IMR-90 (cell line): Measurements from ENCODE around the gene KCNIP1. TPM values are rescaled to one million over a fixed set of nuclear protein-coding genes. Genes with fewer than 3 reads are reported as not detected.

Experiments used
- ATAC-seq: fragments of 200-7000 bp; cut with Tn5 transposase; 2 replicates; pipeline ENCODE4 v1.9.1; 2020; ENCODE audit warnings: low read depth, mild to moderate bottlenecking, moderate library complexity
- BruUV-seq: library from RNA; stranded (reverse); fragments of 400-500 nt; replicated peaks from 2 replicates; lab custom pipeline; 2021; lab: Mats Ljungman, UMichigan
- CTCF ChIA-PET: fragments of 300-600 bp; formaldehyde crosslinking; extraction: SDS; loops from one replicate; lab custom pipeline; 2021; ENCODE audit warnings: antibody characterized with exemption; lab: Yijun Ruan, JAX
- POLR2A ChIA-PET: fragments of 300-600 bp; sonication (Branson Sonifier 250); formaldehyde crosslinking; loops from one replicate; lab custom pipeline; 2022; ENCODE audit warnings: antibody characterized with exemption; ENCODE audit not compliant: unreplicated experiment; lab: Charles Lee
- DNase-seq: peaks from one replicate; pipeline ENCODE4 v3.0.0; 2013
- H2AFZ ChIP-seq: replicated peaks from 2 replicates; pipeline ENCODE3; 2013; ENCODE audit warnings: low read length, mild to moderate bottlenecking; ENCODE audit not compliant: poor library complexity
- H2AK5ac ChIP-seq: 2 replicates; pipeline ENCODE4 v1.6.1; 2013; ENCODE audit warnings: low read depth, low read length, inconsistent platforms
- H2AK9ac ChIP-seq: replicated peaks from 2 replicates; pipeline ENCODE3; 2013; ENCODE audit warnings: mild to moderate bottlenecking, low read depth, low read length, moderate library complexity; ENCODE audit not compliant: poor library complexity
- H2BK120ac ChIP-seq: 2 replicates; pipeline ENCODE4 v1.6.1; 2013; ENCODE audit warnings: low read depth, low read length, inconsistent platforms
- H2BK15ac ChIP-seq: 3 replicates; pipeline ENCODE4 v1.6.1; 2013; ENCODE audit warnings: low read depth, low read length, inconsistent platforms
- H2BK20ac ChIP-seq: 2 replicates; pipeline ENCODE4 v1.6.1; 2013; ENCODE audit warnings: low read depth, mild to moderate bottlenecking, inconsistent platforms, low read length, moderate library complexity
- H2BK5ac ChIP-seq: 2 replicates; pipeline ENCODE4 v1.6.1; 2013; ENCODE audit warnings: mild to moderate bottlenecking, low read depth, low read length, inconsistent platforms; ENCODE audit not compliant: poor library complexity, severe bottlenecking
- H3K14ac ChIP-seq: replicated peaks from 2 replicates; pipeline ENCODE4 v1.6.1; 2013; ENCODE audit warnings: low read depth, low read length, inconsistent platforms
- H3K18ac ChIP-seq: 2 replicates; pipeline ENCODE4 v1.6.1; 2013; ENCODE audit warnings: low read depth, low read length, control low read depth
- H3K23ac ChIP-seq: 2 replicates; pipeline ENCODE4 v1.6.1; 2013; ENCODE audit warnings: low read depth, low read length, inconsistent platforms
- H3K27ac ChIP-seq: 2 replicates; pipeline ENCODE4 v1.5.1; 2013; ENCODE audit warnings: mild to moderate bottlenecking, control low read depth, low read length; ENCODE audit not compliant: insufficient read depth
- H3K27me3 ChIP-seq: 2 replicates; pipeline ENCODE4 v1.6.1; 2013; ENCODE audit warnings: low read length; ENCODE audit not compliant: control insufficient read depth, insufficient read depth
- H3K36me3 ChIP-seq: 2 replicates; pipeline ENCODE4 v1.6.1; 2013; ENCODE audit warnings: low read length, mixed read lengths; ENCODE audit not compliant: control insufficient read depth, insufficient read depth
- H3K4ac ChIP-seq: 2 replicates; pipeline ENCODE4 v1.6.1; 2013; ENCODE audit warnings: low read depth, low read length, inconsistent platforms
- H3K4me1 ChIP-seq: 2 replicates; pipeline ENCODE4 v1.6.1; 2013; ENCODE audit warnings: low read length, mixed read lengths; ENCODE audit not compliant: control insufficient read depth, insufficient read depth
- H3K4me2 ChIP-seq: 2 replicates; pipeline ENCODE4 v1.6.1; 2013; ENCODE audit warnings: low read depth, mild to moderate bottlenecking, control low read depth, low read length, moderate library complexity
- H3K4me3 ChIP-seq: 2 replicates; pipeline ENCODE4 v1.5.1; 2013; ENCODE audit warnings: low read depth, mild to moderate bottlenecking, control low read depth, low read length, moderate library complexity; ENCODE audit not compliant: insufficient read depth
- H3K56ac ChIP-seq: 2 replicates; pipeline ENCODE4 v1.6.1; 2013; ENCODE audit warnings: low read length, inconsistent platforms; ENCODE audit not compliant: insufficient read depth; ENCODE audit errors: extremely low read depth
- H3K79me1 ChIP-seq, 2 experiments: 2 replicates each; pipeline ENCODE4 v1.6.1; 2013; ENCODE audit warnings: low read length in 2 of 2, inconsistent platforms in 1 of 2, low read depth in 1 of 2
- H3K9ac ChIP-seq: 2 replicates; pipeline ENCODE4 v1.6.1; 2013; ENCODE audit warnings: low read depth, low read length, control low read depth
- H3K9me1 ChIP-seq: 2 replicates; pipeline ENCODE4 v1.6.1; 2013; ENCODE audit warnings: low read length, inconsistent platforms; ENCODE audit not compliant: insufficient read depth
- H3K9me3 ChIP-seq: 2 replicates; pipeline ENCODE4 v1.6.1; 2013; ENCODE audit warnings: low read length; ENCODE audit not compliant: control insufficient read depth, insufficient read depth
- H4K20me1 ChIP-seq: 2 replicates; pipeline ENCODE4 v1.6.1; 2013; ENCODE audit warnings: low read length, inconsistent platforms; ENCODE audit not compliant: insufficient read depth
- H4K5ac ChIP-seq: 2 replicates; pipeline ENCODE4 v1.6.1; 2013; ENCODE audit warnings: mild to moderate bottlenecking, low read depth, low read length, control low read depth
- H4K8ac ChIP-seq, 2 experiments: 2 replicates each; pipeline ENCODE4 v1.6.1; 2013; ENCODE audit warnings: low read depth in 2 of 2, low read length in 2 of 2, control low read depth in 1 of 2, inconsistent platforms in 1 of 2
- H4K91ac ChIP-seq: 2 replicates; pipeline ENCODE4 v1.6.1; 2013; ENCODE audit warnings: low read depth, low read length, inconsistent platforms; ENCODE audit not compliant: insufficient read depth
- CEBPB ChIP-seq: IDR thresholded peaks from 2 replicates; pipeline ENCODE4 v1.6.1; 2012; ENCODE audit warnings: low read depth, low read length, improper control_type of control experiment
- CHD1 ChIP-seq: IDR thresholded peaks from 2 replicates; pipeline ENCODE4 v1.6.1; 2012; ENCODE audit warnings: low read depth, low read length, improper control_type of control experiment
- CTCF ChIP-seq: conservative IDR thresholded peaks from 2 replicates; pipeline ENCODE4 v1.5.1; 2012; ENCODE audit warnings: mild to moderate bottlenecking, low read depth, low read length, improper control_type of control experiment
- ELK1 ChIP-seq: fragments of 150-350 bp; IDR thresholded peaks from 2 replicates; pipeline ENCODE4 v1.6.1; 2016; ENCODE audit warnings: low read depth, mild to moderate bottlenecking, low read length, moderate library complexity, borderline replicate concordance
- FOS ChIP-seq: fragments of 150-350 bp; IDR thresholded peaks from 2 replicates; pipeline ENCODE4 v1.6.1; 2016; ENCODE audit warnings: low read depth, low read length
- MAFK ChIP-seq: IDR thresholded peaks from 2 replicates; pipeline ENCODE4 v1.6.1; 2012; ENCODE audit warnings: low read depth, low read length, improper control_type of control experiment
- MAZ ChIP-seq: IDR thresholded peaks from 2 replicates; pipeline ENCODE4 v1.6.1; 2012; ENCODE audit warnings: low read depth, mild to moderate bottlenecking, low read length, improper control_type of control experiment, moderate library complexity, borderline replicate concordance
- MXI1 ChIP-seq: IDR thresholded peaks from 2 replicates; pipeline ENCODE4 v1.6.1; 2012; ENCODE audit warnings: low read depth, mild to moderate bottlenecking, low read length, moderate library complexity, borderline replicate concordance
- NFE2L2 ChIP-seq: fragments of 150-350 bp; IDR thresholded peaks from 2 replicates; pipeline ENCODE4 v1.6.1; 2016; ENCODE audit warnings: low read depth, mild to moderate bottlenecking, low read length
- POLR2A ChIP-seq: IDR thresholded peaks from 2 replicates; pipeline ENCODE4 v1.6.1; 2012; ENCODE audit warnings: mild to moderate bottlenecking, low read depth, low read length
- RAD21 ChIP-seq: IDR thresholded peaks from 2 replicates; pipeline ENCODE4 v1.6.1; 2012; ENCODE audit warnings: low read length, improper control_type of control experiment
- RCOR1 ChIP-seq: IDR thresholded peaks from 2 replicates; pipeline ENCODE4 v1.6.1; 2012; ENCODE audit warnings: mild to moderate bottlenecking, low read length, improper control_type of control experiment; ENCODE audit not compliant: insufficient replicate concordance
- RFX5 ChIP-seq: IDR thresholded peaks from 2 replicates; pipeline ENCODE4 v1.8.0; 2012; ENCODE audit warnings: low read depth, mild to moderate bottlenecking, low read length, moderate library complexity
- SMC3 ChIP-seq: fragments of 150-350 bp; IDR thresholded peaks from 2 replicates; pipeline ENCODE4 v1.6.1; 2016; ENCODE audit warnings: low read depth, mild to moderate bottlenecking, antibody characterized with exemption, low read length, moderate library complexity
- USF2 ChIP-seq: fragments of 150-350 bp; IDR thresholded peaks from 2 replicates; pipeline ENCODE4 v1.6.1; 2017; ENCODE audit warnings: mild to moderate bottlenecking, antibody characterized with exemption, low read length, low read depth
- WGBS, 2 experiments: methylation state at CpG; one replicate each; pipeline versions ENCODE4 v1.1.5 to v1.1.7; 2013; ENCODE audit warnings: missing lambda C conversion rate in 2 of 2; ENCODE audit not compliant: insufficient read length in 1 of 2; ENCODE audit errors: extremely low coverage in 2 of 2; 5-methylcytosine and 5-hydroxymethylcytosine counted together
- dilution Hi-C: fragments of 300-500 bp; cut with HindIII; formaldehyde crosslinking; loops from one replicate; pipeline ENCODE4 v1.14.3; 2018; ENCODE audit warnings: low sequenced_read_pairs; ENCODE audit not compliant: unreplicated experiment
- in situ Hi-C: fragments of 300-500 bp; cut with MboI; formaldehyde crosslinking; loops from 3 replicates; pipeline ENCODE4 v1.14.3; 2019; ENCODE audit warnings: low sequenced_read_pairs, inconsistent platforms, mixed read lengths
- intact Hi-C: fragments of 100-400 bp; cut with micrococcal nuclease; formaldehyde crosslinking; loops from 2 replicates; pipeline ENCODE4 v1.10.0; 2022
- polyA plus RNA-seq, 3 experiments: library from polyadenylated mRNA; depleted of rRNA; stranded (reverse); fragments of >200 nt; gene quantifications; 2 replicates each; pipeline ENCODE4 v1.2.3, GENCODE V29; 2012; ENCODE audit warnings: low replicate concordance in 1 of 3
- total RNA-seq: library from RNA; depleted of rRNA; stranded (reverse); fragments of >200 nt; gene quantifications from 2 replicates; pipeline ENCODE4 v1.2.3, GENCODE V29; 2012

Gene KCNIP1
- total and polyA plus RNA-seq, 2 of the 4 experiments (the other 2 are of a cell fraction) = not detected

DNA sequence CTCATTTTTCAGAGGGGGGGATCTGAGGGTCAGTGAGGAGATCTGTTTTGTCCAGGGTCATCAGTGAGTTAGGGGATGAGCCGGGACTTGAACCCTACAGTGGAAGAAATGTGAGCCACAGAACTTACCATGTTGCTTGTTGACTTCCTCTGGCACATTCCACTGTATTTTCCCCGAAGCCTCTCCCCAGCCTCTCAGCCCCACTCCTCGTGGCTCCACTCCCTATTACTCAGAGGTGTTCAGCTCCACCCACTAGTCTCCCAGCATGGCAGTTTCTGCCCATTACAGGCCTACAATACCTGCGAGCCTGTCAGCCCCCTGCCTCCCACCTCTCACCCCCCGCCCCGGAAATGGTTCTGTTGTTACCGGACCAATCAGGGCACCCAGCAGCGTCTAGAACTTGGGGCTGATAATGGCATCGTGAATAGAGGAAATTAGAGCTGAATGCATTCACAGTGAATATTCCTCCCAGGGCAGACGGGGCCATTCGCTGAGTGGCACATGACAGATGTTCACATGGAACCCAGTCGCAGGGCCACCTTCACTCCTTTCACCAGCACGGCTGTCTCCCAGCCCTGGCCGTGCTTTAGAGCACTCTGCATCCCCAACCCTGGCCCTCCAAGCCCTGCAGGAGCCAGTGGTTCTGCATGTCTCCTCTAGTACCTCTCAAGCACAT, 81.6 kb downstream of the KCNIP1 start:
- ATAC-seq = no peak

More for the DNA sequence above, 81.6 kb downstream of the KCNIP1 start:
- no peak overlapping the region for H3K4me3 ChIP-seq
- H3K9me3 ChIP-seq = no peaks in the 10 kb centered on the region
- no peak overlapping the region for H2BK120ac ChIP-seq
- H3K79me1 ChIP-seq = no peaks in the 10 kb centered on the region
- BruUV-seq = no TSS peak
- no peak overlapping the region for H3K23ac ChIP-seq
- H3K27me3 ChIP-seq = no peaks in the 10 kb centered on the region
- intact Hi-C loops (no loop called here), in situ Hi-C loops (no loop called here), dilution Hi-C loops (no loop called here)
- no peaks in the 10 kb centered on the region for H3K9me1 ChIP-seq
- no peak overlapping the region for H3K18ac ChIP-seq
- no peak overlapping the region for H4K5ac ChIP-seq
- H3K4me1 ChIP-seq = no peaks in the 10 kb centered on the region
- H4K91ac ChIP-seq = no peak overlapping the region
- H3K14ac ChIP-seq = no peak overlapping the region
- H2AK5ac ChIP-seq = no peak overlapping the region
- H3K27ac ChIP-seq = no peak overlapping the region
- no peak overlapping the region for H2BK5ac ChIP-seq
- H3K4ac ChIP-seq = no peak overlapping the region
- H3K36me3 ChIP-seq = no peaks in the 10 kb centered on the region
- H3K9ac ChIP-seq = no peak overlapping the region
- no peak overlapping the region for H2AK9ac ChIP-seq
- H3K4me2 ChIP-seq = no peak overlapping the region
- H2AFZ ChIP-seq = no peak overlapping the region
- DNase-seq = no peak
- ChIA-PET POLR2A (no interaction called here), CTCF (no interaction called here)
- no peak overlapping the region for H3K56ac ChIP-seq
- H2BK15ac ChIP-seq = no peak overlapping the region
- TF ChIP-seq RFX5 (no peak), SMC3 (no peak), MXI1 (no peak), MAZ (no peak), CHD1 (no peak), RCOR1 (no peak), ELK1 (no peak), NFE2L2 (no peak), CTCF (no peak), FOS (no peak), CEBPB (no peak), POLR2A (no peak), USF2 (no peak), MAFK (no peak), RAD21 (no peak)
- H4K20me1 ChIP-seq = no peaks in the 10 kb centered on the region
- WGBS, 2 experiments = 85% methylated on average over 3 of the region's 14 CpGs; no CpG with 5 or more reads in 1 of the 2 experiments
- no peak overlapping the region for H4K8ac ChIP-seq
- H2BK20ac ChIP-seq = no peak overlapping the region
